Measurements from ENCODE around the gene CSF1R.

The CSF1R gene

GRCh38 chr5:150120617-150121447 is 34.5 kb upstream of the CSF1R start:
- no peak for DNase-seq (ENCODE audit: low read depth)

- DNase-seq (ENCODE audit: low read depth): no peak
These were observed 33.7 kb upstream of the CSF1R start for GRCh38 chr5:150120062-150120441.

- DNase-seq (ENCODE audit: low read depth): no peak
These were observed 33.2 kb upstream of the CSF1R start for GRCh38 chr5:150119421-150120061.

GRCh38 chr5:150118561-150119229 is 32.3 kb upstream of the CSF1R start:
- DNase-seq (ENCODE audit: low read depth): no peak

GRCh38 chr5:150117945-150118560 is 31.7 kb upstream of the CSF1R start:
- no peak for DNase-seq (ENCODE audit: low read depth)

GRCh38 chr5:150116667-150117400 is 30.5 kb upstream of the CSF1R start:
- DNase-seq (ENCODE audit: low read depth): peak; percentile 75

GRCh38 chr5:150114773-150115408 is 28.5 kb upstream of the CSF1R start:
- no peak for DNase-seq (ENCODE audit: low read depth)

GRCh38 chr5:150114102-150114641 is 27.8 kb upstream of the CSF1R start:
- no peak for DNase-seq (ENCODE audit: low read depth)

GRCh38 chr5:150113047-150113744 is 26.8 kb upstream of the CSF1R start:
- peak; percentile 15 for DNase-seq (ENCODE audit: low read depth)

GRCh38 chr5:150112201-150113046 is 26.1 kb upstream of the CSF1R start:
- peak; percentile 90 for DNase-seq (ENCODE audit: low read depth)

- DNase-seq (ENCODE audit: low read depth): no peak
These were observed 24.8 kb upstream of the CSF1R start for GRCh38 chr5:150111122-150111521.

- DNase-seq (ENCODE audit: low read depth): no peak
These were observed 23.6 kb upstream of the CSF1R start for GRCh38 chr5:150109921-150110320.

- DNase-seq (ENCODE audit: low read depth): no peak
These were observed 22.6 kb upstream of the CSF1R start for GRCh38 chr5:150108711-150109514.

GRCh38 chr5:150107909-150108447 is 21.6 kb upstream of the CSF1R start:
- DNase-seq (ENCODE audit: low read depth): peak; percentile 14

GRCh38 chr5:150106674-150107426 is 20.5 kb upstream of the CSF1R start:
- DNase-seq (ENCODE audit: low read depth): no peak

- no peak for DNase-seq (ENCODE audit: low read depth)
These were observed 19.7 kb upstream of the CSF1R start for GRCh38 chr5:150105928-150106615.

- no peak for DNase-seq (ENCODE audit: low read depth)
These were observed 18.2 kb upstream of the CSF1R start for GRCh38 chr5:150104550-150104870.

Data from ELR (cell line).